ENCODE data around the gene CDC42SE2.

CDC42SE2 gene

DNA sequence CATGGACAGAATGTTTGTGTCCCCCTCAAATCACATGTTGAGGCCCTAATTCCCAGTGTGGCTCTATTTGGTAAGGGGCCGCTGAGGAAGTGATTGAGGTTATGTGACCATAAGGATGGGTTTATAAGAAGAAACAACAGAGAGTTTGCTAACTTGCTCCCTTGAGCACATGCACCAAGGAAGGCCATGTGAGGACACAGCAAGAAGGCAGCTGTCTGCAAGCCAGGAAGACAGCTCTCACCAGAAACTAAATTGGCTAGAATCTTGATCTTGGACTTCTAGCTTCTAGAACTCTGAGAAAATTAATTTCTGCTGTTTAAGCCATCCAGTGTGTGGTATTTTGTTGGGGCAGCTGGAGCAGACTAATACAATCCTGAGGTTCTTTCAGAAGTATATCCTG is 35.2 kb upstream of the CDC42SE2 start:
- no peak overlapping the region for H3K4me3 ChIP-seq (ENCODE audit: low read depth, low read length)
- DNase-seq (ENCODE audit: low read depth), result no peak
- TF ChIP-seq, protein P1, sequence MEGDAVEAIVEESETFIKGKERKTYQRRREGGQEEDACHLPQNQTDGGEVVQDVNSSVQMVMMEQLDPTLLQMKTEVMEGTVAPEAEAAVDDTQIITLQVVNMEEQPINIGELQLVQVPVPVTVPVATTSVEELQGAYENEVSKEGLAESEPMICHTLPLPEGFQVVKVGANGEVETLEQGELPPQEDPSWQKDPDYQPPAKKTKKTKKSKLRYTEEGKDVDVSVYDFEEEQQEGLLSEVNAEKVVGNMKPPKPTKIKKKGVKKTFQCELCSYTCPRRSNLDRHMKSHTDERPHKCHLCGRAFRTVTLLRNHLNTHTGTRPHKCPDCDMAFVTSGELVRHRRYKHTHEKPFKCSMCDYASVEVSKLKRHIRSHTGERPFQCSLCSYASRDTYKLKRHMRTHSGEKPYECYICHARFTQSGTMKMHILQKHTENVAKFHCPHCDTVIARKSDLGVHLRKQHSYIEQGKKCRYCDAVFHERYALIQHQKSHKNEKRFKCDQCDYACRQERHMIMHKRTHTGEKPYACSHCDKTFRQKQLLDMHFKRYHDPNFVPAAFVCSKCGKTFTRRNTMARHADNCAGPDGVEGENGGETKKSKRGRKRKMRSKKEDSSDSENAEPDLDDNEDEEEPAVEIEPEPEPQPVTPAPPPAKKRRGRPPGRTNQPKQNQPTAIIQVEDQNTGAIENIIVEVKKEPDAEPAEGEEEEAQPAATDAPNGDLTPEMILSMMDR (IDR thresholded peaks at IDR 0.05; ENCODE audit: insufficient read depth, low read depth, low read length, missing control alignments), result no peak

DNA sequence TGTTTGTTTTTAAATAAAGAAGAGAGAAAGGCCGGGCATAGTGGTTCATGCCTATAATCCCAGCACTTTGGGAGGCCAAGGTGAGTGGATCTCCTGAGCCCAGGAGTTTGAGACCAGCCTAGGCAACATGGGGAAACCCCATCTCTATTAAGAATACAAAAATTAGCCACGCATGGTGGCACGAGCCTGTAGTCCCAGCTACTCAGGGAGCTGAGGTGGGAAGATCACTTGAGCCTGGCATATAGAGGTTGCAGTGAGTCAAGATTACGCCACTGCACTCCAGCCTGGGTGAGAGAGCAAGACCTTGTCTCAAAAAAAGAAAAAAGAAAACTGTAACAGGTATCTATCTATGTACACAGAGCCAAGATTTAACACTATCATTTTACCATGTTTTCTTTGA is 34.2 kb upstream of the CDC42SE2 start:
- no peak overlapping the region for H3K4me3 ChIP-seq (ENCODE audit: low read depth, low read length)
- DNase-seq (ENCODE audit: low read depth), result no peak
- TF ChIP-seq, protein P1 (IDR thresholded peaks at IDR 0.05; ENCODE audit: insufficient read depth, low read depth, low read length, missing control alignments), result no peak

DNA sequence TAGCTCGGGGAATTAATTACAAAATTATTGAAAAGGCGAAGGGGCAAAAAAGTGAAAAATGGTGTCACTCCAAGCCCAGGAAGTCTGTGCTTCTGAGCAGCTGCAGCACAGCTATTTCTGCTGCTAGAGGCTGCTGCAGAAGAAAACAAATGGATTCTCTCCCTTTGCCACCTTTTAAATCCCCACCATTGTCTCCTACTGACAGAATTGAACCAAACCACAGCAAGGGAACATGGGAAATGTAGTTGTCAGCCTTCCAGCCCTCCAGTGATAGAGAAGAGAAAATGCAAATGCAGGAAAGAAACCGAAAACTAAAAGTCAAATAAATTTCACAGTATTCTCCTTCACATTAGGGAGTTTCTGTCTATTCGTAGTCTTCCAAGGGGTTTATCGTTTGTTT is 33.4 kb upstream of the CDC42SE2 start:
- H3K4me3 ChIP-seq (ENCODE audit: low read depth, low read length), result no peak overlapping the region
- DNase-seq (ENCODE audit: low read depth), result peak; percentile 66
- TF ChIP-seq, protein P1 (IDR thresholded peaks at IDR 0.05; ENCODE audit: insufficient read depth, low read depth, low read length, missing control alignments), result no peak

DNA sequence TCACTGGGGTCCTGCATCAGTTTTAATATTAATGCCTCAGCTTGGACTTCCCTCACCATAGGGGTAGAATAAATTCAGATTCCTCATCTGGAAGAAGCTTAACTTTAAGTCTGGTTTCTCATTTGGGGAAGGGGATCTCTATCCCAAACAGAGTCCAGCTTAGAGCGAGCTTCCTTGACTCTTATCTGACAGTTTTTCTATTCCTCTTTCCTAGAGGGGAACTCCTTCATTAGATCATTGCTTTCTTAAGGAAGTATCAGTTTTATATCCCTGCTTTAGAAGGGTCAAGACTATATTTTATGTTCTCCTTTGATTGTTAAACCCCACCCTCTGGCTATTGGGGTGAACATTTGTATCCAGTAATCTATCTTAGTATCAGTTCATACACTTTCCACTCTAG is 24.2 kb upstream of the CDC42SE2 start:
- TF ChIP-seq, protein P1 (IDR thresholded peaks at IDR 0.05; ENCODE audit: insufficient read depth, low read depth, low read length, missing control alignments), result no peak
- no peak overlapping the region for H3K4me3 ChIP-seq (ENCODE audit: low read depth, low read length)
- no peak for DNase-seq (ENCODE audit: low read depth)

DNA sequence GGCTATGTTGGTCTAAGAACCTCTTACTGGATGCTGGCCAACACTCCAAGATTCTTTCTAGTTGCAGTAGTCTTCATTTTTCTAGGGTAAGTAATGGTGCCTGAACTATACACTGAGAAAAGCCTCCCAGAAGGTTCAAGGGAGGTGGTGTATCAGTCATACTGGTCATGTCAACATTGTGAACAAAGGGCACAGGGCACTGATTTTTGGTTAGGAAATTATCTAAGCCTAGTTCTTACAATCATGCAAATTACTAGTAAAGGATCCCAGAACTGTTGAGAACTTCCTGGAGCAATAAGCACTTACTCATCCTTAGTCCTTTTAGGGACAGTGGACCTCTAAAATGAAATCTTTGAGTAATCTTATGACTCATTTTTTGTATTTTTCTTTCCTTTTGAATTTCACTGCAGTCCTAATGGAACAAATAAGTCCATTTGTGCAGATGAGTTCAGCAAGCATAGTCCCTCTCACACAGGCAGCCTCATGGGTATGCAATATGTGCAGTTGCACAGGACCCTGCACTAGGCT is 21.1 kb upstream of the CDC42SE2 start:
- no peak for DNase-seq (ENCODE audit: low read depth)
- no peak overlapping the region for H3K4me3 ChIP-seq (ENCODE audit: low read depth, low read length)
- TF ChIP-seq, protein P1 (IDR thresholded peaks at IDR 0.05; ENCODE audit: insufficient read depth, low read depth, low read length, missing control alignments), result no peak

DNA sequence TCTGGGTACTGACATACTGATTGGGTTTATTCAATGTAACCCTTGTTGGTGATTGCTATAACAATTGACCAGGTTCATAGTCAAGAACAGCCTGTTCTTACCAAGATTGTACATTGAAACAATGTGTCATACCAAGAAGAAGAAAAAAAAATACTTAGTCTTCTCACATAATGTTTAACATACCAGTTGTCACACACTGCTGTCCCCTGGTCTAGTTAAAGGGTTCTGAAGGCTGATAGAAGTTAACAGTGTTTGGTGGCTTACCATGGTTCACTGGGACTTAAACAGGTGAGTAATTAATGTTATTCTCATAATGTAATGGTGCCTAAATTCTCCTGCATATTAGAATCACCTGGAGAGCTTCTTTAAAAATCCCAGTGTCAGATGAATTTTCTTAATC is 18.5 kb upstream of the CDC42SE2 start:
- no peak overlapping the region for H3K4me3 ChIP-seq (ENCODE audit: low read depth, low read length)
- DNase-seq (ENCODE audit: low read depth), result no peak
- TF ChIP-seq, protein P1 (IDR thresholded peaks at IDR 0.05; ENCODE audit: insufficient read depth, low read depth, low read length, missing control alignments), result no peak

DNA sequence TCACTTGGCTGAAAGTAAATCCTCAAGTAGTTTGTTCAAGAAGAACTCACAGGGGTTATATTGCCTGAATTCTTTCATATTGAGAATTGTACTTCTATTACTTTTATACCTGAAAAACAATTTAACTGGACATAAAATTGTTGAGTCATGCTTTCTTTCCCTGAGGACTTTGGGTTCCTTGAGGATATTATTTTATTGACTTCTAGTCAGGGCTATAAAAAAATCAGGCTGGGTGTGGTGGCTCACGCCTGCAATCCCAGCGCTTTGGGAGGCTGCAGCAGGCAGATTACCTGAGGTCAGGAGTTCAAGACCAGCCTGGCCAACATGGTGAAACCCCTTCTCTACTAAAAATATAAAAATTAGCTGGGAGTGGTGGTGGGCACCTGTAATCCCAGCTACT is 17.9 kb upstream of the CDC42SE2 start:
- TF ChIP-seq, protein P1 (IDR thresholded peaks at IDR 0.05; ENCODE audit: insufficient read depth, low read depth, low read length, missing control alignments), result no peak
- no peak overlapping the region for H3K4me3 ChIP-seq (ENCODE audit: low read depth, low read length)
- no peak for DNase-seq (ENCODE audit: low read depth)

All from GM12865 (cell line).